Measurements from ENCODE around the gene TEX50. TPM values are rescaled to one million over a fixed set of nuclear protein-coding genes. Genes with fewer than 3 reads are reported as not detected.
"Not testable (repeated sequence)": the region's sequence is repeated elsewhere in the genome, so short reads cannot be mapped to it uniquely, and the experiment has no call there.

The TEX50 gene
- polyA plus RNA-seq, 1 donor from 2014 or later: not detected

GRCh38 chr1:173613086-173613485, 22.1 kb upstream of the TEX50 start:
- not testable (repeated sequence) for H3K9me3 ChIP-seq (ENCODE audit: low read length); H3K9ac ChIP-seq (ENCODE audit: low read length); H3K27ac ChIP-seq (ENCODE audit: low read length); H3K79me2 ChIP-seq (replicated peaks; ENCODE audit: insufficient read depth, low read length); H2AFZ ChIP-seq (ENCODE audit: low read depth, low read length); H3K36me3 ChIP-seq (ENCODE audit: insufficient read depth, low read length); H3K27me3 ChIP-seq (ENCODE audit: insufficient read depth, low read depth, low read length); H3K4me3 ChIP-seq (ENCODE audit: low read length); H3K9me2 ChIP-seq (ENCODE audit: insufficient read depth, low read length); H3K4me2 ChIP-seq (ENCODE audit: low read length); H3F3A ChIP-seq (ENCODE audit: insufficient read depth, low read length, poor library complexity, severe bottlenecking); H4K20me1 ChIP-seq (ENCODE audit: insufficient read depth)

GRCh38 chr1:173616859-173617258, 18.3 kb upstream of the TEX50 start:
- Histone ChIP-seq H3K27me3 (ENCODE audit: insufficient read depth, low read depth, low read length) (no peaks in the 10 kb centered on the region), H3F3A (ENCODE audit: insufficient read depth, low read length, poor library complexity, severe bottlenecking) (no peaks in the 10 kb centered on the region), H3K79me2 (replicated peaks; ENCODE audit: insufficient read depth, low read length) (no peaks in the 10 kb centered on the region), H2AFZ (ENCODE audit: low read depth, low read length) (no peak overlapping the region), H3K27ac (ENCODE audit: low read length) (no peak overlapping the region), H3K9ac (ENCODE audit: low read length) (no peak overlapping the region), H3K36me3 (ENCODE audit: insufficient read depth, low read length) (no peaks in the 10 kb centered on the region), H3K4me2 (ENCODE audit: low read length) (no peak overlapping the region), H3K9me2 (ENCODE audit: insufficient read depth, low read length) (no peaks in the 10 kb centered on the region), H3K4me3 (ENCODE audit: low read length) (no peak overlapping the region), H4K20me1 (ENCODE audit: insufficient read depth) (no peaks in the 10 kb centered on the region), H3K9me3 (ENCODE audit: low read length) (no peaks in the 10 kb centered on the region)
- no peak for TF ChIP-seq EZH2 (IDR thresholded peaks at IDR 0.05; ENCODE audit: borderline replicate concordance, insufficient read depth, low read length, poor library complexity, severe bottlenecking)
- no peak for TF ChIP-seq MXI1 (conservative IDR thresholded peaks at IDR 0.05; ENCODE audit: poor library complexity, severe bottlenecking)
- TF ChIP-seq CTCF (IDR thresholded peaks at IDR 0.05; ENCODE audit: poor library complexity, severe bottlenecking): no peak
- TF ChIP-seq TAF1 (IDR thresholded peaks at IDR 0.05; ENCODE audit: low read depth): no peak
- TF ChIP-seq RAD21 (conservative IDR thresholded peaks at IDR 0.05): no peak

- no peak overlapping the region for H3K4me3 ChIP-seq (ENCODE audit: low read length)
- H3K27me3 ChIP-seq (ENCODE audit: insufficient read depth, low read depth, low read length): no peaks in the 10 kb centered on the region
- no peak overlapping the region for H3K4me2 ChIP-seq (ENCODE audit: low read length)
- H3F3A ChIP-seq (ENCODE audit: insufficient read depth, low read length, poor library complexity, severe bottlenecking): no peaks in the 10 kb centered on the region
- no peaks in the 10 kb centered on the region for H3K79me2 ChIP-seq (replicated peaks; ENCODE audit: insufficient read depth, low read length)
- H3K36me3 ChIP-seq (ENCODE audit: insufficient read depth, low read length): no peaks in the 10 kb centered on the region
- no peaks in the 10 kb centered on the region for H3K9me3 ChIP-seq (ENCODE audit: low read length)
- no peak overlapping the region for H3K27ac ChIP-seq (ENCODE audit: low read length)
- H2AFZ ChIP-seq (ENCODE audit: low read depth, low read length): no peak overlapping the region
- no peak for TF ChIP-seq CTCF (IDR thresholded peaks at IDR 0.05; ENCODE audit: poor library complexity, severe bottlenecking)
- TF ChIP-seq MXI1 (conservative IDR thresholded peaks at IDR 0.05; ENCODE audit: poor library complexity, severe bottlenecking): no peak
- no peak overlapping the region for H3K9ac ChIP-seq (ENCODE audit: low read length)
- H4K20me1 ChIP-seq (ENCODE audit: insufficient read depth): no peaks in the 10 kb centered on the region
- no peaks in the 10 kb centered on the region for H3K9me2 ChIP-seq (ENCODE audit: insufficient read depth, low read length)
Observed at GRCh38 chr1:173627269-173627668, 7.9 kb upstream of the TEX50 start.

- Histone ChIP-seq H3K9me3 (ENCODE audit: low read length) (no peaks in the 10 kb centered on the region), H3F3A (ENCODE audit: insufficient read depth, low read length, poor library complexity, severe bottlenecking) (no peaks in the 10 kb centered on the region), H4K20me1 (ENCODE audit: insufficient read depth) (no peaks in the 10 kb centered on the region), H2AFZ (ENCODE audit: low read depth, low read length) (no peak overlapping the region), H3K27me3 (ENCODE audit: insufficient read depth, low read depth, low read length) (no peaks in the 10 kb centered on the region), H3K4me3 (ENCODE audit: low read length) (no peak overlapping the region), H3K9ac (ENCODE audit: low read length) (no peak overlapping the region), H3K79me2 (replicated peaks; ENCODE audit: insufficient read depth, low read length) (no peaks in the 10 kb centered on the region), H3K27ac (ENCODE audit: low read length) (no peak overlapping the region), H3K4me2 (ENCODE audit: low read length) (no peak overlapping the region), H3K36me3 (ENCODE audit: insufficient read depth, low read length) (no peaks in the 10 kb centered on the region), H3K9me2 (ENCODE audit: insufficient read depth, low read length) (no peaks in the 10 kb centered on the region)
- TF ChIP-seq REST (IDR thresholded peaks at IDR 0.05; ENCODE audit: borderline replicate concordance): no peak
- TF ChIP-seq CTCF (IDR thresholded peaks at IDR 0.05; ENCODE audit: poor library complexity, severe bottlenecking): no peak
Observed at GRCh38 chr1:173628888-173629287, 6.2 kb upstream of the TEX50 start.
